Measurements from ENCODE around the gene CX3CR1. TPM values are rescaled to one million over a fixed set of nuclear protein-coding genes. Genes with fewer than 3 reads are reported as not detected.

CX3CR1 gene
- polyA plus RNA-seq, 1 experiment = not detected

DNA sequence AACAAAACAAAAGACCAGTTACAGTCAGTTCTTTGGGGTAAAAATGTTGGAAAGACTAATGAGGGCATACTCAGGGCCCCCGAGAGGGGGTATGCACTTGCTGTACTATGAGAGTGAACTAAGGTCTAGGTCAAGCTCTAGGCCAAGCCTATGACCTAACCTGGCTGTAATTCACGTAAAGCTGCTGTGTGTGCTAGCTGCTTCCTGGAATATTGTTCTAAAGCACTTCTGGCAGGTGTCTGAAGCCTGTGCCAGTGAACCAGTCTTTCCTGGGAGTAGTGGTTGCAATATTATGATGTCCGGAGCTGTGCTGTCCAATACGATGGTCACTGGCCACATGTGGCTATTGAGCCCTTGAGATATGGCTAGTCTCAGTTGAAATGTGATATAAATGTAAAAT is 13.1 kb upstream of the CX3CR1 start:
- ChIA-PET CTCF (interaction anchor here (1.0 to 11.8 kb wide), 11 partner anchors 12 to 213 kb away, joined by 3 to 446 read pairs (median 17); partner anchors contain the start of genes CX3CR1 and XIRP1), POLR2A (no interaction called here)
- Histone ChIP-seq H3K27ac (ENCODE audit: low read depth, low read length) (no peak overlapping the region), H3K4me3 (ENCODE audit: low read depth, low read length) (no peak overlapping the region), H3K9me3 (ENCODE audit: control insufficient read depth, insufficient read depth, low read length) (no peaks in the 10 kb centered on the region), H3K27me3 (ENCODE audit: control insufficient read depth, insufficient read depth, low read length) (no peaks in the 10 kb centered on the region)
- no peak for DNase-seq (ENCODE audit: low read depth, low spot score)
- no peak for TF ChIP-seq CTCF (IDR thresholded peaks at IDR 0.05; ENCODE audit: low read depth, low read length)

DNA sequence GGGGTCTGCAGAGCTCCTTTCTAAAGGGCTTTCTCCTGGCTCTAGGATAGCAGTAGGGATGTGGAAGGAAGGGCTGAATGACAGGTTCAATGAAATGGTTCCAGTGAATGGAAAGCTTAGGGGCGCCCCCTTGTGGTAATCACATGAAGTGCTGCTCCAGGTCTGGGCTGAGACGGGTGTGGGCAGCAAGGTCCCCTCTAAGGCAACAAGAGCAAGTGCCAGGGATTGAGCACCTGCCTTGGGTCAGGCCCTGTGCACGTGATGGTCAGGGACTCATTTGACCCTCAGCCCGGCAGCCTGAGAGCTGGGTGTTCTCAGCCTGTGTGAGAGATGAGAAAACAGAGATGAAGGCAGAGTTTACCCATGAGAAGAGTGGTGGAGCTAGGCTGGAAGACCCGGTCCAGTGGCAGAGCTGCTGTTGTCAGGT is 12.1 kb upstream of the CX3CR1 start:
- peak; percentile 6 for DNase-seq (ENCODE audit: low read depth, low spot score)
- Histone ChIP-seq H3K4me3 (ENCODE audit: low read depth, low read length) (no peak overlapping the region), H3K27me3 (ENCODE audit: control insufficient read depth, insufficient read depth, low read length) (no peaks in the 10 kb centered on the region), H3K9me3 (ENCODE audit: control insufficient read depth, insufficient read depth, low read length) (no peaks in the 10 kb centered on the region), H3K27ac (ENCODE audit: low read depth, low read length) (no peak overlapping the region)
- CTCF ChIA-PET = interaction anchor here (0.5 to 11.8 kb wide), 66 partner anchors 10 to 1563 kb away, joined by 3 to 446 read pairs (median 5); partner anchors contain the start of genes CX3CR1, GORASP1, TTC21A and XIRP1
- POLR2A ChIA-PET = interaction anchor here (0.6 kb wide), 1 partner anchor 132 kb away, joined by 3 read pairs; no protein-coding TSS in a partner anchor
- TF ChIP-seq CTCF (IDR thresholded peaks at IDR 0.05; ENCODE audit: low read depth, low read length) = peak; percentile 92

DNA sequence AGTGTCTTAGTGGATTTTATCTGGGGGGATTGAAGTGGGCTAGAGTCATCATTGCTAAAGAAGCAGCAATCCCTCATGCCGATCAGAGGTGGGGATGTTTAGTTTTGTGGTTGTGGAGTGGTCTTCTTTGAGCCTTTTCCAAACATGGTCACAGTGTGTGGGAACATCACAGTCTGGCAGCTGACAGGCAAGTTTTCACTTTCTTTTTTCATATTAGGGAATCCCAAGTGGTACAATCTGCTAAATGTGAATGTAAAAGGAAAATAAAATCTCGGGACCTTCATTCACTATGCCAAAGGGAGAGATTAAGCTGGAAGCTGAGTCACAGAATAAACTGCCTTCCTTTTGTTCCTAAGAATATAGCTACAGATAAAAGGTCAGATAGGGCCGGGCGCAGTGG is 10.4 kb upstream of the CX3CR1 start:
- H3K4me3 ChIP-seq (ENCODE audit: low read depth, low read length) = no peak overlapping the region
- POLR2A ChIA-PET = no interaction called here
- no peaks in the 10 kb centered on the region for H3K9me3 ChIP-seq (ENCODE audit: control insufficient read depth, insufficient read depth, low read length)
- no peak for DNase-seq (ENCODE audit: low read depth, low spot score)
- H3K27me3 ChIP-seq (ENCODE audit: control insufficient read depth, insufficient read depth, low read length) = no peaks in the 10 kb centered on the region
- no peak for TF ChIP-seq CTCF (IDR thresholded peaks at IDR 0.05; ENCODE audit: low read depth, low read length)
- CTCF ChIA-PET = interaction anchor here (0.9 to 11.8 kb wide), 8 partner anchors 12 to 290 kb away, joined by 3 to 446 read pairs (median 12); partner anchors contain the start of gene XIRP1
- H3K27ac ChIP-seq (ENCODE audit: low read depth, low read length) = no peak overlapping the region

DNA sequence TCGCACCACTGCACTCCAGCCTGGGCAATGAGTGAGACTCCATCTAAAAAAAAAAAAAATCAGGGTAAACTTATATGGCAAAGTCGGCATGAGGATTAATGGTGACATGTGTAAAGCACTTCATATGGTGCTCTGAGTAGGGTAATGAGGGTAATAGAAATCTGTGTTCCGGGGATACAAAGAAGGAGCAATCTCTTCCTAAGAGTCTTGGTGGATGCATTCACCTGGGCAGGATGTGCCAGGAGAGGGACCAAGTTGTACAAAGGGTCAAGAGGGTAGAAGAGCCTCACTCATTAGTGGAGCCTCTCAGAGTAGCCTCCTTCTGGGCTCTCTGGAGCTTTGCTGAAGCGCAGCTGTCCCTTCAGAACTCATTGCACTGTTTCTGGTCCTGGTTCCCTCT is 9.3 kb upstream of the CX3CR1 start:
- Histone ChIP-seq H3K27ac (ENCODE audit: low read depth, low read length) (no peak overlapping the region), H3K4me3 (ENCODE audit: low read depth, low read length) (no peak overlapping the region), H3K27me3 (ENCODE audit: control insufficient read depth, insufficient read depth, low read length) (no peaks in the 10 kb centered on the region), H3K9me3 (ENCODE audit: control insufficient read depth, insufficient read depth, low read length) (no peaks in the 10 kb centered on the region)
- no peak for DNase-seq (ENCODE audit: low read depth, low spot score)
- ChIA-PET CTCF (interaction anchor here (0.7 to 11.8 kb wide), 39 partner anchors 10 to 793 kb away, joined by 3 to 446 read pairs (median 5); partner anchors contain the start of genes CX3CR1, EXOG, GORASP1 and TTC21A), POLR2A (no interaction called here)
- TF ChIP-seq CTCF (IDR thresholded peaks at IDR 0.05; ENCODE audit: low read depth, low read length) = no peak

DNA sequence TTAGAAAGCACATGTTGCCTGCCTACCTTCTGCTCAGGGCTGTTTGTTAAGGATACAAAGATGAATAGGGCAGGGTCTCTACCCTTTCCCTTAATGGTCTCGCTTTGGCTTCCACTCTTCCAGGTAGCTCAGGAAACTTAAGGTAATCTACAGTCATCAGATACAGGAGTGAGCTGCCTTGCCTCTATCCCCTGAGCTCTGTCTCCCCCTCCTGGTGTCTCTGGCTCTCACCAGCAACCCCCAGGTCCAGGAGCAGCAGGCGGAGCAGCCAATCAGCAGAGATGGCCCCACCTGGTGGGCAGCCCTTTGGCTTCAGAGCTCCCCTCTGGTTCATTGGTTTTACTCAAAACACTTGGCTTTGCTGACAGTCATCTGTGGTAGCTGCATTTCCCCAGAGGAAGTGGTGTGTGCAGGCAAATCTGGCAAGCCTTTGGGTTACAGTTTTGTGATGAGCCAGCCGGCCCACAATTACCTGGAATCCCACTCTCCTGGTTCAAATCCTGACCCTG is 8.5 kb upstream of the CX3CR1 start:
- no peaks in the 10 kb centered on the region for H3K9me3 ChIP-seq (ENCODE audit: control insufficient read depth, insufficient read depth, low read length)

More for the DNA sequence above, 8.5 kb upstream of the CX3CR1 start:
- ChIA-PET POLR2A (interaction anchor here (1.1 to 1.5 kb wide), 2 partner anchors 110 to 162 kb away, joined by 3 to 4 read pairs; no protein-coding TSS in a partner anchor), CTCF (interaction anchor here (0.6 to 11.8 kb wide), 50 partner anchors 10 to 996 kb away, joined by 3 to 446 read pairs (median 4); partner anchors contain the start of genes CX3CR1, EXOG, GORASP1 and TTC21A)
- DNase-seq (ENCODE audit: low read depth, low spot score) = peak; percentile 46
- Histone ChIP-seq H3K27me3 (ENCODE audit: control insufficient read depth, insufficient read depth, low read length) (no peaks in the 10 kb centered on the region), H3K27ac (ENCODE audit: low read depth, low read length) (no peak overlapping the region), H3K4me3 (ENCODE audit: low read depth, low read length) (no peak overlapping the region)
- peak; percentile 96 for TF ChIP-seq CTCF (IDR thresholded peaks at IDR 0.05; ENCODE audit: low read depth, low read length)

Data from AG04450 (cell line).